GM19328 (cell line): ENCODE data around the gene FTO.

ENCODE experiments used
- ATAC-seq: cut with Tn5 transposase; IDR thresholded peaks from one replicate; pipeline ENCODE4 v1.9.1; 2021; ENCODE audit warnings: mild to moderate bottlenecking, moderate library complexity; ENCODE audit not compliant: unreplicated experiment

FTO gene

GRCh38 chr16:54102888-54103866 lies 399.2 kb downstream of the FTO start:
- ATAC-seq: no peak

GRCh38 chr16:54106057-54106456 lies 402.1 kb downstream of the FTO start:
- no peak for ATAC-seq

DNA sequence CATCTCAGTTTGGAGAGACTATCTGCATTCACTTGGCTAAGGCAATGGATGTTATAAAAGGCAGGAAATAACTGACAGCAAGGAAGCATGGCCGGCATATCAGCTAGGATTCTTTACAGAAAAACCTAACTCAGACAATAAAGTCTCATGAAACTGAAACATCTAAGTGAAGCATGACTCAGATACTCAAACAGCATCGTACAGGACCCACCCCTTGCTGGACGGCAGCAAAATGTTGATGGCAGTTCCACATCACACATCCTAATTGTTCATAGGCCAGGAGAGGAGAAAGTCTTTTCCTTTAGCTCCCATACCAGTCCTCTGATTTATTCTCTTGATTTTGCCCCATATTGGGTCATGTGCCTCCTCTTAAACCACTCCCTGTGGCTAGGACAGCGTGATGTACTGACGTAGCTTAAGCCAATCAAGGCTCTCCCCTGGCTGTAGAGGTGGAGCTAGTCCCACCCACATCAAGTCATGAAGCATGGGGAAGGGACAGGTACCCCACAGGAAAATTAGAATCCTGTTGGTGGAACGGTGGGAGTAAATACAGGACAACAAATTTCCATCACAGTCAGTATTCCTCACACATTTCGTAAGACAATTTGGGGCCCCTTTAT lies 403.7 kb downstream of the FTO start:
- ATAC-seq: no peak

GRCh38 chr16:54110016-54110981 lies 406.3 kb downstream of the FTO start:
- ATAC-seq: no peak

- no peak for ATAC-seq
These were observed 408.7 kb downstream of the FTO start for GRCh38 chr16:54112451-54113206.

DNA sequence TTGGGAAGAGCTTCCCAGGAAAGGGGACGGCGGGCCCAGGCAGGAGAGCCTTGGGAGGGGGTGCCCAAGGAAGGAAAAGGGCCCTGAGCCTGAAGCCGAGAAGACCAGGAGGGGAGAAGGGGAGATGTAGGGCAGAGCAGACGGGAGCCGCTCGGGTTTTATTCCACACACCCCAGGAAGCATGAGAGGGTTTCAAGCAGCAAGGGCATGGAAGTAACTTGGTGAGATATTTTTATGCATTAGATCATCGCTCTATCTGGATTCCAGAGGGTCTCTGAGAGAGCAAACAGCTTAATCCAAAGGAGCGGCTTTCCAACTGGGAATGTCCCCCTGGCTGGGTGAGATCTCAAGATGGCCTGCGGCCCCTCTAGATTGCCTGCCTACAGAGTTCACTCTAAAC lies 411.6 kb downstream of the FTO start:
- no peak for ATAC-seq

DNA sequence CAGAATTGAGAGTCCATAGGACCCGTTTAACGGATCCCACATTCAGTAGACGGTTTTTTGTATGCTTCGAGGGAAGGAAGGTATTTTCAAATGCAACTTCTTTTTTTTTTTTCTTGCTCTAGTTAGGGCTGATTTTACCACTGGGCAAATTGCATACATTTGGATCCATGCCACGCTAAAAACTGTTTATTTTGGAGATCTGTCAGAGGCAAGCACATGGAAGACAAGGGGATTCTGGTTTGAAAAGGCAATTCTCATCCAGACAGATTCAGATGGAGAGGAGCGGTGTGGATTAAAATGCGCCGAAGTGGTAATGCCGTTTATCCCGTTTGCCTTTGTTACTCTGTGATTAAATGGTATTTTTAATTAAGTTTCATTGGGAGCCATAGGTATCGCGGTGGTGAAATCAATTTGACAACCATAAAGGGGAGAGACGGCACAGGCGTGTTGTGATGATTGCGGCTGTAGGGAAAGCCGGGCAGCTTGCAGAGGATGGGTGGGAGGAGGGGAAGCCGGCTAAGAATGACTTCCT lies 412.2 kb downstream of the FTO start:
- ATAC-seq: no peak

DNA sequence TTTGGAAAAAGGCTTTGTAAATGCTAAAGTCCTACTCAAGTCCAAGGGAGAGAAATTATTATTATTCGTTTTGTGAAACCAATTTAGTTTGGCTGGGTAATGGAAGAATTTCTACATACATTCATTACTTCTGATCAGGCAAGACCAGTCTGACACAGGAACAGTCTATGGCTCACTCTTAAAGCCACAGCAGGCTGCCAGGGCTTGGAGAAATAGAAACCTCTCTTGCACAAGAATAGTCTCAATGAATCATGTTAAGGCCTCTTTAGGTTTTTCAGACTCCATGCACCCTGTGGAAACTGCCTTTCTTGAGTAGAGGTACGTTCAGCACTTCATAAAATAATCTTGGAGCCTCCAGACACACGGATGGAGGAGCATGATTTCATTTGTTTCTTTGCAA lies 414.9 kb downstream of the FTO start:
- ATAC-seq: no peak

- no peak for ATAC-seq
These were observed 417.0 kb downstream of the FTO start for GRCh38 chr16:54120846-54121480.

GRCh38 chr16:54121539-54122295 lies 417.8 kb downstream of the FTO start:
- no peak for ATAC-seq

- no peak for ATAC-seq
These were observed 419.8 kb downstream of the FTO start for GRCh38 chr16:54123766-54124165.

DNA sequence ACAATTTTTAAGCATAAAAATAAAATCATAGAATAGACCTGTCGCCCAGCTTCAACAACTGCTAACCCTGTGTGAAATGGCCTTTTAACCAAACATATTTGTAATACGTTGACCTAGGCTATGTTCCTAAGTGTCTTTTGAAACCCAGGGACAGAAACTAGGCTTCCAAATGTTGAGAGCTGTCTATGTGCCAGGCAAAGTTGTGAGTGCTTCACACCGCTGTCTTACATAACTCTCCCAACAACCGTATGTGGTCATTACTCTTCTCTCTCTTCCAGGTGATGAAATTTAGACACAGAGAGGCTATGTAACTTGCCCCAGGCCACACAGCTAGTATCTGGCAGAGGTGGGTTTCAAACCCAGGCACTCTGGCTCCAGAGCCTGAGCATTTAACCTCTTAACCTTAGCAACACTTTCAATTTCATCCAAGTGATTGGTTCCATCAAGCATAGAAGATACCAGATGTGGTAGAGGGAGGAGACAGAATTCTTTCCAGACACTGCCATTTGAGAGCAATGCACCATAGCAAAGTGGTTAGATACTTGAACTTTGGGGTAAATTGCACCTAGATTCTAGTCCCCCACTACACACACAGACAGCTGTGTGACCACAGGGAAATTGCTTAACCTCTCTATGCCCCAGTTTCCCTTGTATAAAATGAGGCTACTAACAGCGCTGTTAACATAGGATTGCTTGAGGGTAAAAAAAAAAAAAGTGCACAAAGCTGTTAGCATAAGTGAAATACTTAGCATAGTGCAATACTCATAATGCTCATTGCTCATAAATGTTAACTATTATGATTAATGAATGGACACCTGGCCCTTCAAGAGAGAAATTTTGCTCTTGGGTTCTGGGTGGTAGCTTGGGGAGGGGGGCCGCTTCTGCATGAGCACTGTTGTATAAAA lies 422.0 kb downstream of the FTO start:
- ATAC-seq: no peak

- no peak for ATAC-seq
These were observed 423.0 kb downstream of the FTO start for GRCh38 chr16:54126907-54127306.

GRCh38 chr16:54128629-54129234 lies 424.8 kb downstream of the FTO start:
- ATAC-seq: no peak

DNA sequence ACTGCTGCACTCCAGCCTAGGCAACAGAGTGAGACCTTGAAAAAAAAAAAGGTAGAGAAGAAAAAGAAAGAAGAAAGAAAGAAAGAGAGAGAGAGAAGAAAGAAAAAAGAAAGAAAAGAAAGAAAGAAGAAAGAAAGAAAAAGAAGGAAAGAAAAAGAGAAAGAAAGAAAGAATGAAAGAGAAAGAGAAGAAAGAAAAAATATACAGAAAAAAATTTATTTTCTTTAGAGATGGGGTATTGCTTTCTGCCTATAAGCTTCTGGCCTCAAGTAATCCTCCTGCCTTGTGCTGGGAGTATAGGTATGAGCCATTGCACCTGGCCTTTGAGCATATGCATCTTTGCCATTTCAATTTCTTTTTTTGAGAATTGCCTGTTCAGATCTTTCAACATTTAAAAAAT lies 425.9 kb downstream of the FTO start:
- no peak for ATAC-seq

- ATAC-seq: no peak
These were observed 431.7 kb downstream of the FTO start for GRCh38 chr16:54135361-54136275.

GRCh38 chr16:54136276-54136625 lies 432.3 kb downstream of the FTO start:
- ATAC-seq: no peak
